TTC549 (cell line): ENCODE measurements around the gene GPRC5B.

Source experiments
- FAIRE-seq: peaks from 2 replicates; lab custom pipeline; 2012; peaks lifted over from hg19 to GRCh38; lab: Jason Lieb, UNC

GPRC5B gene

GRCh38 chr16:19843371-19843770 lies 41.3 kb downstream of the GPRC5B start:
- FAIRE-seq = no peak

DNA sequence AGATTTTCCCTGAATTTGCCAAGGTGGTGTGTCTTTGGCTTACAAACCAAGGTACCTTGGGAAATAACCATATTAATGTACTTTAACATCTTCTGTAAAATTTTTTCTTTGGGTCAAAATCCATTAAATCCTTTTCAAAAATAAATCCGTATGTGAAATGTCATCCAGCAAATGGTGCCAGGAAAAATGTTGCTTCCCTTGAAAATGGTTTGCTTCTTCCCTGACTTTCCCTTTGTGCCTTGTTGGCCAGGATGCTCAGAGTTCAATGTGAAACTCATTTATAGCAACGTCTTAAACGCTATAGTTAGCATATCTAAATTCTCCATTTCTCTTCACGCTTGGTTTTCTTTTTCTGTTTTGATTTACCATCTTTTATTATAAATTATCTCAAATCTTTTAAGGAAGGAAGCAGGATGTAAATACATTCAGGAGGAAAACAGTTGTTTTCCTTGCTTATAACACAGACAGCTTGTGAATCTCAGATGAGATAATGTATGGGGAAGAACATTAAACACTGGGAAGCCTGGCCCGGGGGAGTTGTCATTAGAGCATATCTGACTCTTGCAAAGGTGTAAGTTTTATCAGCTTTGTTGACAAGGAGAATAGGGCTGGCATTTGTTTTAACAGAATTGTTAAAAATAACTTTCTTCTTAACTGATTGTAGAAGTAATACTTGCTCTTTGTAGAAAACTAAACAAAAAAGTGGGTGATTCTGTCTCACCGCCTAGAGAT lies 42.1 kb downstream of the GPRC5B start:
- FAIRE-seq = no peak

- no peak for FAIRE-seq
Observed at GRCh38 chr16:19841184-19841583, 43.5 kb downstream of the GPRC5B start.

- FAIRE-seq = no peak
Observed at GRCh38 chr16:19840524-19841110, 44.0 kb downstream of the GPRC5B start.

GRCh38 chr16:19837984-19838707 lies 46.5 kb downstream of the GPRC5B start:
- no peak for FAIRE-seq

DNA sequence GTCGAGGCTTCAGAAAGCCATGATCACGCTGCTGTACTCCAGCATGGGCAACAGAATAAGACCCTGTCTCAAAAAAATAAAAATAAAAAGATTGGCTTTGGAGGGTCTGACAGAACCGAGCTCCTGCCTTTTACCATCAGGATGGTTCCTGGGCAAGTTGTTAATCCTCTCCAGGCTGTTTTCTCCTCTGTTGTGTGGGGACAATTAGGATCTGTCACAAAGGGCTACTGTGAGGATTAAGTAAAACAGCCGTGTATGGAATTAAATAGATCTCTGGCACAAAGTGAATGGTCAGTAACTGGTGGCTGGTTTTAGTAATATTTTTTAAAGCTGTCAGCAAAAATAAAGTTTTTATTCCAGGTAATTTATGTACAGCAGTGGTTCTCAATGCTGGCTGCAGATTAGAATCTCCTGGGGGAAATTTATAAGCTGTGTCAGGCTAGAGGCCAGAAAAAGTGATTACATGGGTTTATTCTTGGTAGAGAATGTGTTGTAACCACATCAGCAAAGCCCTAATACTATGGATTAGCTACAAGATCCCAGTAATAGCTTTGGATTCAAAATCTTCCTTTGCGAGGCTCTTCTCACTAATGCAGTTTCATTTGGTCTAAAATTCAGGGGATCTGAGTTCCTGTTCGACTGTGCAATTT lies 47.2 kb downstream of the GPRC5B start:
- FAIRE-seq = no peak

DNA sequence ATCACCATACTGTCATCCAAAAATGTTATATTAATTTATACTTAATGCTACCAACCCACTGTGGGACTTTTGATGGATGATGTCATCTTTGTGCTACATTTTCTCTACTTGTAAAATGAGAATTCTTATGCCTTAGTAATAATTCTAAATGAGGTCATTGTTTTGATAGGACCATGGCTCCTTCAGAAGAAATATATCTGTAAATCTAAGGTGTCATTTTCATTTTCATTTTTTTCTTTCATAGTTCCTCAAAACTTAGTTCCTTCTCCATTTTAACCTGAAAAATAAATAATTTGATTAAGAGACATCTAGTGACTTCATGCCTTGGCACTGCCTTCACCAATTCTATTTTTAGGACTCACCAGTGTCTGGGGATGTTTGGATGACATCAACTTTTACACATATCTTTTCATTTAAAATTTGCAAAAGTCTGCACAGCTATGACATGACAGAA lies 48.7 kb downstream of the GPRC5B start:
- no peak for FAIRE-seq

DNA sequence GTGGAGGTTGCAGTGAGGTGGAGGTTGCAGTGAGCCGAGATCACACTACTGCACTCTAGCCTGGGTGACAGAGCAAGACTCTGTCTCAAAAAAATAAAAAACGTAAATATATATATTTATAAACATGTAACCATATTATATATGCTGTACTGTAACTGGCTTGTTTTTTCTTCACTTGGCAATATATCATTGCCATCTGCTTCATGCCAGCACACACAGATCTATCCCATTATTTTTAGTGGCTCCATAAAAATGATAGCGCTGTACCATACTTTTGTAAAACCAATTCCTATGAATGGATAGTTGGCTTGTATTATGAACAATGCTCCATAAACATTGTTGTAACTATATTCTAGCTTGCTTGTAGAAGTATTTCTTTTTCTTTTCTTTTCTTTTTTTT lies 49.5 kb downstream of the GPRC5B start:
- no peak for FAIRE-seq

DNA sequence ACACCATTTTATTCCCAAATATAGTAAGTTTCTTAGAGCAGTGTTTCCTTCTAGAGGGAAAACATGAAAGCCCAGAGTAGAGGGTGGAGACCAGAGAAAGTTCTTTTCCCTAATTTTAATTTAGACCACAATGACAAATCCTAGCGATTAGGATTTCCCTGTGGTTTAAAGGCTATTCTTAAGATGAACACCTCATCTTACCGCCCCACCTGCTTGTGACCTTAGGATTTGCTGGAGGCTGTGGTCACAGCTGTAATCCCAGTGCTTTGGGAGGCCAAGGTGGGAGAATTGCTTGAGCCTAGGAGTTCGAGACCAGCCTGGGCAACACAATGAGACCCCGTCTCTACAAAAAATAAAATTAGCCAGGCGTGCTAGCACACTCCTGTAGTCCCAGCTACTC lies 51.1 kb downstream of the GPRC5B start:
- FAIRE-seq = no peak

DNA sequence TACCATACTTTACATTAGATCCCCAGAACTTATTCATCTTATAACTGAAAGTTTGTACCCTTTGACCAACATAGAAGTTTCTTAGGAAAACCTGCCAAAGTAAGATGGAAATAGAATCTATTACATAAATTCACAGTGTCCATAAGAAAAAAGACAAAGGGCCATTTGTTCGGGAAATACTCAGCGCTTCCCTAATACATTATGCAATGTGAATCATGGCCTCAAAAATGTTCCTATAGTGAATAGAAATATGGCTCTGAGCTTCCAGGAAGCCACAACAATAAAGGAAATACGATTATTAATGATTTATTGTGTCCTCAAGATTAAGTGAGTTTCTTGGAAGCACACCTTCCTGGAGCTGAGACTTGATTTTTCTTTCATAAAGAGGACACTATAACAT lies 51.5 kb downstream of the GPRC5B start:
- no peak for FAIRE-seq

- FAIRE-seq = no peak
Observed at GRCh38 chr16:19831678-19832077, 53.0 kb downstream of the GPRC5B start.

- no peak for FAIRE-seq
Observed at GRCh38 chr16:19830902-19831560, 53.6 kb downstream of the GPRC5B start.

DNA sequence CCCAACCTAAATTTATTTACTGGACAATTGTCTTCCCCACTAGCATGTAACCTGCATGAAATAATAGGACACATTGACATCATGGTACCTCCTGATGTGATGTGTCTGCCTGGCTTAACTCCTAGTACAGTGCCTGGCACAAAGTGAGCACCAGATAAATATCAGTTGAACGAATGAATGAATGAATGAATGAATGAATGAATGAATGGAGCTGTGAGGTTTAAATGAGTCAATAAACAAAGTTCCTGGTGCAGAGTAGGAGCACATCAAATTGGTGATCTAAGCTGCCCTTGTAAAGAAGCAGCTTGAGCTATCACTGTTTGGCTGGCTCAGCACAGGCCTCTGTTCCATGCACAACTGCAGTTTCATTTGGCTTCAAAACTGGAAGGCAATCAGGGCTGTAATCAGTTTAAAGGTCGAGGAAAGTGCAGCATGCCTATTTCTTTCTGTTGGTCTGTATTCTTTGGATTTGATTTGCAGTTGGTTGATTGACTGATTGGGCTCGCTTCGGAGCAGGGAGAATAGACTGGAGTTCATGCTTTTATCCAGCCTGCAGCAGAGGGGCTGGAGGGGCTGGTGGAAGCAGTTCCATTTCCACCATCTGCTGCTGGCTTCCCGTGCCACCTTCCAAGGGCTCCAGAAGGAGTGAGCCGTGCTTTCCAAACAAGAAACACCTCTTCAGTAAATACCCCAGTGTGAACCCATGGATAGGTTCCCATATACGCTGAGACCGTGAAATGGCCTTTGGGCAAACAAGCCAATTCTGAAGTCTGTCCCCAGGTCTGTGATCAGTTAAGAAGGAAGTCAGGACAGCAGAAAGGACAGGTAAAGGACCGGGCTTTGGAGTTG lies 54.6 kb downstream of the GPRC5B start:
- FAIRE-seq = no peak

DNA sequence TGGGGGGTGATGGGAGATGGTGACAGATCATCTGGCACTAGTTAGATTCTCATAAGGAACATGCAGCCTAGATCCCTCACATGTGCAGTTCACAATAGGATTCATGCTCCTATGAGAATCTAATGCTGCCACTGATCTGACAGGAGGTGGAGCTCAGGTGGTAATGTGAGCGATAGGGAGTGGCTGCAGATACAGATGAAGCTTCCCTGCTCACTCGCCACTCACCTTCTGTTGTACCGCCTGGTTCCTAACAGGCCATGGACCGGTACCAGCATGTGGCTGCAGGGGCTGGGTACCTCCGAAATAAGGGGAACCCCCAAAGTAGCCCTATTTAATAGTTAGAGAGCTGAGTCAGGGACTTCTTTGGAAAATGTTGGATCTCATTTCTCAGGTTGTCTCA lies 60.4 kb downstream of the GPRC5B start:
- FAIRE-seq = no peak

DNA sequence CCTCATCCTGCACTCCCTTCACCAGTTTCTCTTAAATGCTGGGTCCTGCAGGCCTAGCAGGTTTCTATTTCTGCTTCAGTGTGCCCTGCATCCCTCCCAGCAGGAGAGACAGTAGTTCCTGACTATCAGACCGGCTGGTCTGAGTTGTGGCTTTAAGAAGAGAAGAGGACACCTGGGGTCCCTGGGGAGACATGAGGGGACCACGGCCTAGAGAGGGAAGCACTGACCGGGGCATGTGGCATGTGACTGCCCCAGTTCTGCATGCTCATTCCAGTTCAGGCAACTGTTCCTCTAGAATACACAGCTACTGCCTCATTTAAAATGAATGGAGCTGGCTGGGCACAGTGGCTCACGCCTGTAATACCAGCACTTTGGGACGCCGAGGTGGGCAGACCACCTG lies 61.3 kb downstream of the GPRC5B start:
- FAIRE-seq = no peak

DNA sequence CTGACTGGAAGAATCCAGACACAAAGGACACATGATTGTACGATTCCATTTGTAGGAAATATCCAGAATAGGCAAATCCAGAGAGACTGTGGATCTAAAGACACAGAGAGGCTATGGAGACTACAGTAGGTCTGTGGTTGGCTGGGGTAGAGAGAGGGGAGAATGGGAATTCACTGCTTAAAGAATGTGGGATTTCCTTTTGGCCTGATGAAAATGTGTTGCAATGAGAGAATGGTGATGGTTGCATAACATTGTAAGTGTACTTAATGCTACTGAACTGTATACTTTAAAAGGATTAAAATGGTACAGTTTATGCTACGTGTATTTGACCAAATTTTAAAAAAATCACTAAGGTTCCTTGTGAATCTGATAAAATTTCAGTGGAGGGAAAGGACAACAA lies 62.1 kb downstream of the GPRC5B start:
- no peak for FAIRE-seq

DNA sequence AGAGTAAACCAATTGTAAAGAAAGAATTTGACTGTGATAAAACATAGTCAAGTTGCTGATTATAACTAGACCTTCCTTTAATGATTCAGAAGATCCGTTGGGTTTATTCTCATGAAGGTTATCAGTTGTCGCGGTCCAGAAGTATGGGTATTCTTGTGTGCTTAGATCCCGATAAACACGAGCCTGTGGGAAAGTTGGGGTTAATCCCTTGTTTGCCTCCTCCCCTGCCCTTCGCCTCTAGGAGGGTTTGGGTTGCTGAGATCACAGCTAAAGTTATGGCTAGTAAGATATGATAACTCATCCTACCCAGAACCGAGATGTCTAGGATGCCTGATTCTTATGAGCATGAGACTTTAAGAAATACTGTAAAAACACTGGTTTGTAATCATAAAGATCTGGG lies 66.8 kb downstream of the GPRC5B start:
- FAIRE-seq = no peak

DNA sequence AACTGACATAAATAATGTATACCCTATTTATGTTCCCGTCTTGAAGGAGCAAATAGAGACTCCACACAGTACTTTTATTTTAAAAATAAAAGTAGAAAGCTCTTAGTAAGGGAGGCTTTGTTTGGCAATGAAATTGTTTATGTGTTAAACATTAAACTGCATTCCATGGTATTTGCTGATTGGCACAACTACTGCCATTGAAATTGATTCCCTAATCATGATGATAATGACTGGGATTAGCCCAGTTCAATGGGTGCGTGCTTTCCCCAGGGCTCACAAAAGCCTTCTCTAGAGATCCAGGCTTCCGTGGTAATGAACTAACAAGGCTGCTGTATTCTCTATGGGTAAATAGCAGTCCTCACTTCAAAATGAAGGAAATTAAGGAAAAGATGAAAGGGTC lies 67.5 kb downstream of the GPRC5B start:
- FAIRE-seq = no peak

GRCh38 chr16:19815418-19815817 lies 69.2 kb downstream of the GPRC5B start:
- no peak for FAIRE-seq

- no peak for FAIRE-seq
Observed at GRCh38 chr16:19812986-19813385, 71.7 kb downstream of the GPRC5B start.
